Endothelial cell (in vitro differentiated cells): ENCODE results near the gene RERE. TPM values are rescaled to one million over a fixed set of nuclear protein-coding genes. Genes with fewer than 3 reads are reported as not detected.

Source experiments
- DNase-seq: peaks from one replicate; pipeline ENCODE4 v3.0.0; 2021; ENCODE audit warnings: low spot score
- H3K27ac Mint-ChIP-seq: one replicate; pipeline ENCODE4 v1.8.0; 2021; ENCODE audit warnings: mixed read lengths, inconsistent platforms; ENCODE audit not compliant: unreplicated experiment
- H3K27me3 Mint-ChIP-seq: one replicate; pipeline ENCODE4 v1.8.0; 2021; ENCODE audit warnings: mild to moderate bottlenecking, moderate library complexity, mixed read lengths, inconsistent platforms; ENCODE audit not compliant: unreplicated experiment
- H3K36me3 Mint-ChIP-seq: one replicate; pipeline ENCODE4 v1.8.0; 2021; ENCODE audit warnings: mild to moderate bottlenecking, low read depth, mixed read lengths, inconsistent platforms; ENCODE audit not compliant: unreplicated experiment
- H3K4me1 Mint-ChIP-seq: one replicate; pipeline ENCODE4 v1.8.0; 2021; ENCODE audit warnings: mild to moderate bottlenecking, mixed read lengths, inconsistent platforms; ENCODE audit not compliant: unreplicated experiment
- H3K4me3 Mint-ChIP-seq: one replicate; pipeline ENCODE4 v1.8.0; 2021; ENCODE audit warnings: mild to moderate bottlenecking, mixed read lengths, inconsistent platforms; ENCODE audit not compliant: unreplicated experiment
- H3K9me3 Mint-ChIP-seq: one replicate; pipeline ENCODE4 v1.8.0; 2021; ENCODE audit warnings: mixed read lengths, inconsistent platforms; ENCODE audit not compliant: unreplicated experiment
- CTCF ChIP-seq: fragments of 200-600 bp; sonication (generic); IDR thresholded peaks from one replicate; pipeline ENCODE4 v1.5.0; 2021; ENCODE audit warnings: antibody characterized with exemption; ENCODE audit not compliant: unreplicated experiment
- total RNA-seq: library from RNA; stranded (reverse); fragmentation: NEBNext Ultra II Directional; extraction: Animal tissue kit (Norgen Biotek cat#: 25700); gene quantifications from one replicate; pipeline ENCODE4 v1.2.1, GENCODE V29; 2021; ENCODE audit not compliant: unreplicated experiment

RERE gene
- total RNA-seq, 1 donor from 2014 or later = 115 TPM

GRCh38 chr1:8481650-8482380 lies 335.6 kb downstream of the RERE start:
- Mint-ChIP-seq H3K36me3 (peaks cover 3% of the 10 kb centered on the region), H3K27me3 (no peaks in the 10 kb centered on the region), H3K4me3 (no peak overlapping the region), H3K9me3 (no peaks in the 10 kb centered on the region), H3K4me1 (peaks cover 3% of the 10 kb centered on the region), H3K27ac (no peak overlapping the region)
- DNase-seq = no peak
- no peak for TF ChIP-seq CTCF

GRCh38 chr1:8478566-8478965 lies 338.9 kb downstream of the RERE start:
- Mint-ChIP-seq H3K4me3 (no peak overlapping the region), H3K4me1 (peaks cover 11% of the 10 kb centered on the region), H3K27ac (no peak overlapping the region), H3K9me3 (no peaks in the 10 kb centered on the region), H3K27me3 (no peaks in the 10 kb centered on the region), H3K36me3 (peaks cover 3% of the 10 kb centered on the region)
- no peak for DNase-seq
- TF ChIP-seq CTCF = no peak

- H3K4me3 Mint-ChIP-seq = no peak overlapping the region
- H3K27ac Mint-ChIP-seq = no peak overlapping the region
- peaks cover 11% of the 10 kb centered on the region for H3K4me1 Mint-ChIP-seq
- H3K9me3 Mint-ChIP-seq = no peaks in the 10 kb centered on the region
- peaks cover 3% of the 10 kb centered on the region for H3K36me3 Mint-ChIP-seq
- H3K27me3 Mint-ChIP-seq = no peaks in the 10 kb centered on the region
- no peak for TF ChIP-seq CTCF
- DNase-seq = no peak
Observed at GRCh38 chr1:8477983-8478362, 339.5 kb downstream of the RERE start.

GRCh38 chr1:8477166-8477982 lies 340.1 kb downstream of the RERE start:
- H3K4me1 Mint-ChIP-seq = peaks cover 11% of the 10 kb centered on the region

More at GRCh38 chr1:8477166-8477982, 340.1 kb downstream of the RERE start:
- Mint-ChIP-seq H3K36me3 (peaks cover 3% of the 10 kb centered on the region), H3K4me3 (no peak overlapping the region), H3K9me3 (no peaks in the 10 kb centered on the region), H3K27ac (no peak overlapping the region), H3K27me3 (no peaks in the 10 kb centered on the region)
- no peak for TF ChIP-seq CTCF
- DNase-seq = no peak
